HG03521 (cell line): ENCODE results near the gene RWDD4.

ENCODE experiments used
- ATAC-seq: cut with Tn5 transposase; IDR thresholded peaks from one replicate; pipeline ENCODE4 v1.9.1; 2021; ENCODE audit warnings: mild to moderate bottlenecking, moderate library complexity; ENCODE audit not compliant: unreplicated experiment

The RWDD4 gene

DNA sequence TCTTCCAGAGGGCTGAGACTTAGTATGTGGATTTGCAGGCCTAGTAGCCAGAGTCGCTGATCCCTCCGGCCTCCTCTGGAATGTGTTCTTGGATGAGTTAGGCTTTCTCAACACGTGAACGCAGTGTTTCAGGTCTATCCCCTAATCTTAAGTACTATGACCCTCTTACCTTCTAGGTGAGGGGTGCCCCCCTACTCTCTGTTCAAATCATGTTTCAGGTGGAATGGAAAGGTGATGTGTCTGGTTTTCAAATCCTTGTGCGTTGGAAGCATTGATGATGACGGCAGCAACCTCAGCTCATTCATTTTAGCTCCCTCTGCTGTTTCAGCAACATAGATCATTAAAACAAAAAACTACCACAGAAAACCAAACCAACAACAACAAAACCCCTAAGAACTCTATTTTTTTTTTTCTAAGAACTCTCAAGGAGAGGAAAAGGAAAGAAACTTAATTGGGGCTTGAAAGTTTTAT, 56.4 kb downstream of the RWDD4 start:
- no peak for ATAC-seq

DNA sequence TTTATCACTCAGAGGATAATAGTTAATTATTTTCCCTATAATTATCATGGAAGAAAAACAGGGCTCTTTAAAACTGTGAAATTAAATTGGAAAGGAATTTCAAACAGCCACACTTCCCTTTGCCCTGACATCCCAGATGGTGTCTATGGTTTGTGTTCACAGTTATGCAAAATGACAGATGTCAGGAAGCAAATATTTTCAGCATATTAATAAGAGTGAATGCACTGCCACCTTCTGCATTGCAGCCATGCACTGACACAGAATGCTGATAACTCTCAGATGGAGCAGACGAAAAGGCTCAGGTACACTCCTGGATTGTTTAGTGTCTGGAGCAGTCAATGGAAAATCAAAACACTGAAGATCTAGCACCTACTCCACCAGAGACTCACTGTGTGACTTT, 57.6 kb downstream of the RWDD4 start:
- ATAC-seq: no peak

DNA sequence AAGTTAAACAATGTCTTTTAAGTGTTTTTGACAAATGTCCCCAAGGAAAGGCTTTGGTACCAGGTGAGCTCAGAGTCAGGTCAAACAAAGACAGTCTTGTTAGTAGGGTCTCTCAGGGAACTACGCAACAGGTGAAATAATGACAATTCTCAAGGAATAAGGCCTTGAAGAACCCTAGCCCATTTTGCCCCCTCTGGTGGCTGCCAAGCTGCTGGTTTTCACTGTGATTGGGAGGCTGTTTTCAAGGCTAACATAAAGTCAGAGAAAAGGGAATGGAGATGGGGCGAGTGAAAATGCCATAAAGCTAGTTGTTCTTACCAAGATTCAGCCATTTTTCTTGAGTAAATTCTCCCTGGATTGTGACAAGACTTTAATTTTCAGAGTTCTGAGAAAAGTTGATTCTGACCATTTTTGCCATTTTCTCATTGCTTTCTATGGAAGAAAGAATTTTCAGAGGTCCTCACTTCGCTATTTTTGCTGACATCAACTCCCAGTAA, 58.7 kb downstream of the RWDD4 start:
- no peak for ATAC-seq

DNA sequence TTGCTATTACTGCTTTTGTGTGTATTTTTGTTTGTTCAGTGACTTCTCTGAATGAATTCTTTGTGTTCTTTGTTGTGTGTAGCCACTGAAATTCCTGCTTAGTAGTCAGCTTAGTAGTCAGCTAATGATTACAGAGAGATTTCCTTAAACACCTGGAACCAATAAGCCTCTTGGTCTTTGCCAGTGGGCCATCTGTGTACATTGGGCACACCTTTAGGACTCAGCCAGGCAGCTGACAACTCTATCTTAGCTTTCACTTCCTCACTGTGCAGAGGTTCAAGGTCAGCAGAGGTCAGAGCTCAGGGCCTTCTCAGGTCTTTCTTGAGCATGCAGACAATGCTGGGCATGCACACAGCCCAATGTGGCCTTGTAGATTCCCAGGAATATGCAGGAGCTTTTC, 59.3 kb downstream of the RWDD4 start:
- no peak for ATAC-seq

DNA sequence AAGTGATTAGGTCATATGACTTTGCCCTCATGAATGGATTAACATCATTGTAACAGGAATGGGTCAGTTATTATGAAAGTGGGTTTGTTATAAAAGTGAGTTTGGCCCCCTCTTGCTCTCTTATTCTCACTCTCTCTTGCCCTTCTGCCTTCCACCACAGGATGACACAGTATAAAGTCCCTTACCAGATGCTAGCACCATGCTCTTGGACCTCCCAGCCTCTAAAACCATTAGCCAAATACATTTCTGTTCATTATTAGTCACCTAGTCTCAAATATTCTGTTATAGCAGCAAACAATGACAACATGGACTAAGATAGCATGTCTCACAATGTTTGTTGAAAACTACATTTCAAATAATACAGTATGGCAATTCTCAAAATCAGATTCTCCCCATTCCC, 59.7 kb downstream of the RWDD4 start:
- ATAC-seq: no peak

DNA sequence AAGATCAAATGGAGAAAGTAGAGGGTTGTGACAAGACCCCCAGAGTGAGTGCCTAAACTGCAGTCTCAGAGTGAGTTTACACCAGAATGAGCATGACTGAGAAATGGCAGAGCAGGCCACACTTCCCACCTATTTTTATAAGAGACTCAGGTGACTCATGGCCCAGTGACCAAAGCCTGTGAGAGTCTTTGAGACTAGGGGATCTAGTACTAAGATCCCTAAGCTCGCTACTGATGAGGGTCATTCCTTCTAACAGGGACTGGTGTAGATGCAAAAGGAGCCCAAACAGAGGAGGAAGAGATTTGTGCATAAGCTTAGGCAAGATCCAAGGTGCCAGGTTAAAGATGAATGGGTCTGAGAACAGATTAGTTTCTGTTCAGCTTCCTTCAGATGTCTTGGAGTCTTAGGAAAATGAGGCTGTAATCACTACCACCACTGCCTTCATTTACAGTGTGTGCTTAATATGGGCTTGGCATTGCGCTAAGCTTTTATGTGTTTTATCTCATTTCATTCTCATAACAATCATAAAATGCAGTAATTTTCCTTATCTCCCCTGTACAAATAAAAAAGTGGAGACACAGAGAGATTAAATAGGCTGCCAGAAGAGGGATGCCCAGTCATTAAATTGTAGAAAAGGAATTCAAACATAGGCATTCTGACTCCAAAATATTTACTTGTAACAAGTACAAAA, 62.8 kb downstream of the RWDD4 start:
- no peak for ATAC-seq

DNA sequence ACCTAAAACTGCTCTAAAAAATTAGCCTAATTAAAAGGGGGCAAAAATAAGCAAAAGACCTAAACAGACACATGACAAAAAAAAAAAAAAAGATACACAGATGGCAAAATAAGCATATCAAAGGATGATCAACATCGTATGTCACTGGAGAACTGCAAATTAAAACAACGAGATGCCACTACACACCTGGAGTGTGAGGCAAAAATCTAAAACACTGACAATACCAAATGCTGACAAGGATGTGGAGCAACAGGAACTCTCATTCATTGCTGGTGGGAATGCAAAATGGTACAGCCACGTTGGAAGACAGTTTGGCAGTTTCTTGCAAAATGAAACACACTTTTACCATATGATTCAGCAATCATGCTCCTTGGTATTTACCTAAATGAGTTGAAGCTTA, 64.2 kb downstream of the RWDD4 start:
- no peak for ATAC-seq

DNA sequence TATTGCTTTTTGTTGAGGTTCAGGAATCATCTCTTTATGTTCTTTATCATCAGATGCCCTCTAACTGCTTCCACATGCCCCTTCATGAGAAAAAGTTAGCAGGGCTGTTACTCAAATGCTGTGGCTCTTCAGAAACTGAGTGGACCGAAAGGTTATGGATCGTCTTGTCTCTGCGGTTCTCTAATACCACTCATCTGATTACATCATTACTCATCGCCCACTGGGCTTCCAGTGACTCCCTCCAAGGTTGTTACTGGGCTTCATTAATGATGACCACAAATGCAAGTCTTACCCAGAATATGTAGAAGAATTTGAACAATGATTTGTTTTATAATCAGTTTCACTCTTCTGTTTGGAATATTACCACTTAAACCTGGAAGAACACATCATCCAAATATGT, 67.7 kb downstream of the RWDD4 start:
- no peak for ATAC-seq
